Amygdala (tissue), 56 donors: ENCODE results near the gene CEP170B.
"Not testable (repeated sequence)": the region's sequence is repeated elsewhere in the genome, so short reads cannot be mapped to it uniquely, and the experiment has no call there.

Experiments used
- DNase-seq, 56 donors: peaks; one replicate each; lab custom pipeline; 2025; lab: John Stamatoyannopoulos, UW

The CEP170B gene

GRCh38 chr14:104877066-104877805 is 12.2 kb downstream of the CEP170B start:
- DNase-seq: no peak

- DNase-seq: no peak
Measured at GRCh38 chr14:104877806-104878550, 12.9 kb downstream of the CEP170B start.

GRCh38 chr14:104878582-104878981 is 13.5 kb downstream of the CEP170B start:
- no peak for DNase-seq

- DNase-seq: no peak
Measured at GRCh38 chr14:104879201-104879982, 14.3 kb downstream of the CEP170B start.

- no peak for DNase-seq
Measured at GRCh38 chr14:104879983-104880565, 15.0 kb downstream of the CEP170B start.

GRCh38 chr14:104880584-104881210 is 15.6 kb downstream of the CEP170B start:
- DNase-seq: no peak

GRCh38 chr14:104881369-104881979 is 16.4 kb downstream of the CEP170B start:
- no peak for DNase-seq

- DNase-seq: no peak
Measured at GRCh38 chr14:104882325-104882973, 17.4 kb downstream of the CEP170B start.

GRCh38 chr14:104882991-104883660 is 18.1 kb downstream of the CEP170B start:
- DNase-seq: no peak

GRCh38 chr14:104883681-104884361 is 18.8 kb downstream of the CEP170B start:
- DNase-seq: no peak

- DNase-seq: not testable (repeated sequence)
Measured at GRCh38 chr14:104884381-104884780, 19.3 kb downstream of the CEP170B start.

- no peak for DNase-seq
Measured at GRCh38 chr14:104885031-104885972, 20.2 kb downstream of the CEP170B start.

GRCh38 chr14:104885973-104886689 is 21.1 kb downstream of the CEP170B start:
- no peak for DNase-seq

- DNase-seq: no peak
Measured at GRCh38 chr14:104886690-104887622, 21.9 kb downstream of the CEP170B start.
